BJ (cell line): Measurements from ENCODE around the gene ZNF605. TPM values are rescaled to one million over a fixed set of nuclear protein-coding genes. Genes with fewer than 3 reads are reported as not detected.
"Not testable (repeated sequence)": the region's sequence is repeated elsewhere in the genome, so short reads cannot be mapped to it uniquely, and the experiment has no call there.

Experiments used
- CTCF ChIA-PET: fragments of 350-600 bp; formaldehyde crosslinking; extraction: SDS; loops from one replicate; lab custom pipeline; 2021; ENCODE audit warnings: antibody characterized with exemption, inconsistent platforms; lab: Yijun Ruan, JAX
- POLR2A ChIA-PET: fragments of 300-600 bp; sonication (Branson Sonifier 250); formaldehyde crosslinking; extraction: SDS; loops from one replicate; lab custom pipeline; 2021; ENCODE audit warnings: antibody characterized with exemption; lab: Charles Lee
- DNase-seq: peaks from one replicate; pipeline ENCODE4 v3.0.0-alpha.2; 2011; ENCODE audit warnings: low read depth
- H3K27me3 ChIP-seq: 2 replicates; pipeline ENCODE4 v1.6.0; 2011; ENCODE audit warnings: low read length; ENCODE audit not compliant: control insufficient read depth, insufficient read depth
- H3K36me3 ChIP-seq: 2 replicates; pipeline ENCODE4 v1.5.1; 2011; ENCODE audit warnings: low read length; ENCODE audit not compliant: control insufficient read depth, insufficient read depth
- H3K4me3 ChIP-seq: 2 replicates; pipeline ENCODE4 v1.5.1; 2011; ENCODE audit warnings: low read depth, mild to moderate bottlenecking, control low read depth, low read length
- polyA minus RNA-seq: library from RNA; depleted of rRNA, polyadenylated mRNA; stranded (reverse); fragments of >200 nt; gene quantifications from 2 replicates; pipeline ENCODE4 v1.2.3, GENCODE V29; 2011; rRNA and poly(A)+ RNA removed
- polyA plus RNA-seq: library from polyadenylated mRNA; depleted of rRNA; stranded (reverse); fragments of >200 nt; gene quantifications from 2 replicates; pipeline ENCODE4 v1.2.3, GENCODE V29; 2011; rRNA removed
- TF ChIP-seq, protein P1 (sequence below): IDR thresholded peaks from 2 replicates; pipeline ENCODE4 v1.5.1; 2011; ENCODE audit warnings: low read depth, mild to moderate bottlenecking, control low read depth, inconsistent platforms, low read length, moderate library complexity; ENCODE audit not compliant: insufficient read depth

Gene ZNF605
- polyA plus RNA-seq = 4.7 and 8.7 TPM in 2 replicates
- polyA minus RNA-seq = 2.6 and 4.6 TPM in 2 replicates

DNA sequence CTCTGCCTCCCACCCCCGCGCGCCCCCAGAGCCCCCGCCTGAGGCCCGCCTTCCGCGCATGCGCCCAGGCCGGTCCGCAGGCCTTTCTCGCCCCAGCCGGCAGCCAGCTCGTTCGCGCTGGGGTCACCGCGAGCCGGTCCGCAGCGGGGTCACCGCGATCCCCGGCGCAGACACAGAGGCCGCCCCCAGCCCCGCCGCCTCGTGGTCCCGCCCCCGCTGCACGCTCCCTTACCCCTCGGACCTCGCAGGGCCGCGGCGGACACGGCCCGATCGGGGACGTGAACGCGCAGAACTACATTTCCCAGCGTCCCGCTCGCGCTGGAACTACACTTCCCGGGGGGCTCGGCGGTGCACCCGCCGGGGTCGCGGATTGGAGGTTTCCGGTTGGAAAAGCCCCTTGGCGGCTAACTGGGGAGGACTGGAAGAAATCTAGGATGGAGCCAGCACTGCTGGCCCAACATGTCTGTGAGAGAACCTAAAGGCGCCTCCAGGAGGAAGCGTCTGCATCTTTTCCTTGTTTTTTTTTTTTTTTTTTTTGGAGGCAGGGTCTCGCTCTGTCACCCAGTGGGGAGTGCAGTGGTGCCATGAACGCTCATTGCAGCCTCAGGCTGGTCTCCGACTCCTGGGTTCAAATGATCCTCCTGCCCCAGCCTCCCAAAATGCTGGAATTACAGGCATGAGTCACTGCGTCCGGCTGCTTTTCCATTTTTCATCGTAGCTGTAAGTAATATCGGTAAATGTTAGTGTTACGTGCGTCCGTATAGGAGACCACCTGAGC lies at the start of gene ZNF605:
Gene ZNF605 (minus strand): TSS at position 296 of the 778 bp plus-strand sequence. CDS start 10,671 bp downstream, outside the sequence.
- Histone ChIP-seq H3K27me3 (no peaks in the 10 kb centered on the region), H3K4me3 (peak within 1 kb of the TSS; percentile 75), H3K36me3 (no peaks in the 10 kb centered on the region)
- TF ChIP-seq, protein P1, sequence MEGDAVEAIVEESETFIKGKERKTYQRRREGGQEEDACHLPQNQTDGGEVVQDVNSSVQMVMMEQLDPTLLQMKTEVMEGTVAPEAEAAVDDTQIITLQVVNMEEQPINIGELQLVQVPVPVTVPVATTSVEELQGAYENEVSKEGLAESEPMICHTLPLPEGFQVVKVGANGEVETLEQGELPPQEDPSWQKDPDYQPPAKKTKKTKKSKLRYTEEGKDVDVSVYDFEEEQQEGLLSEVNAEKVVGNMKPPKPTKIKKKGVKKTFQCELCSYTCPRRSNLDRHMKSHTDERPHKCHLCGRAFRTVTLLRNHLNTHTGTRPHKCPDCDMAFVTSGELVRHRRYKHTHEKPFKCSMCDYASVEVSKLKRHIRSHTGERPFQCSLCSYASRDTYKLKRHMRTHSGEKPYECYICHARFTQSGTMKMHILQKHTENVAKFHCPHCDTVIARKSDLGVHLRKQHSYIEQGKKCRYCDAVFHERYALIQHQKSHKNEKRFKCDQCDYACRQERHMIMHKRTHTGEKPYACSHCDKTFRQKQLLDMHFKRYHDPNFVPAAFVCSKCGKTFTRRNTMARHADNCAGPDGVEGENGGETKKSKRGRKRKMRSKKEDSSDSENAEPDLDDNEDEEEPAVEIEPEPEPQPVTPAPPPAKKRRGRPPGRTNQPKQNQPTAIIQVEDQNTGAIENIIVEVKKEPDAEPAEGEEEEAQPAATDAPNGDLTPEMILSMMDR = no peak
- ChIA-PET POLR2A (interaction anchor here (0.6 to 1.1 kb wide), 3 partner anchors 81 to 174 kb away, joined by 4 to 10 read pairs (median 6); partner anchors contain the start of genes ZNF10, ZNF84 and ZNF891), CTCF (no interaction called here)
- peak; percentile 31 for DNase-seq

DNA sequence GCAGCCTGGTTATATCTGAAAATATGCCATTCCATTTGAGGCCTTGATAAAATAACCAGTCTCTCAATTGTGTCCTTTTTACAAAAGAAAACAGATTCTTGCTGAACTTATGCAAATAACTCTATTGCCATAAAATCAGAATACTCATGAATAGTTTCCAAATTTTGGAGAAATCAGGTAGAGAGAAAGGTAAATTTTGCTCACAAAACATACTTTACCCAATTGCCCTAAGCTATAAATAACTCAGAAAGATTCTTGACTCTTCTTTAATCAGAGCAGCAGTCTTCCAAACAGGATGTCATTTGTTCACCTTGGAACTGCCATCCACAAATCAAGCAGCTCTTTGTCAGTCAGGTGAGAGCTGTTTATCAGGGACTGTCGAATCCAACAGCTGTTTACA lies 42.6 kb upstream of the ZNF605 start:
- Histone ChIP-seq H3K4me3 (no peak overlapping the region), H3K36me3 (peaks cover 1% of the 10 kb centered on the region; the same call in 1 of the 2 replicates), H3K27me3 (no peaks in the 10 kb centered on the region)
- TF ChIP-seq, protein P1 = no peak
- ChIA-PET CTCF (interaction anchor here (0.8 kb wide), 1 partner anchor 11 kb away, joined by 3 read pairs; no protein-coding TSS in a partner anchor), POLR2A (no interaction called here)
- DNase-seq = no peak

DNA sequence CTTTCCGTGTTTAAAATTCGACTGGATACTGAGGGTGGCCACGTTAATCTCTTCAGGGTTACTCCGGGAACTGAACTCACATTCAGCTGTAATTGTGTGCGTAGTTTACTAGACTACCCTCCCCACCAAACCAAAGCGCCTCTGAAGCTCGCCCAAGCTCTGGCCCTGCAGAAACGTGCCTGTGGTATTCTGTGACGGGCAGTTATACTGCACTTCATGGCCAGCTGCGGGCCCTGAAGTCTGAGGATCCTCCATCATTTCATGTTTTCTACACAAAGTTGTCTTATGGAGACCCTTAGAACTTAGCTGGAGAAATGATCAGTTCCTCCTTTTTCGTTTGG lies 30.7 kb upstream of the ZNF605 start:
- no peak for DNase-seq
- no peaks in the 10 kb centered on the region for H3K27me3 ChIP-seq
- H3K4me3 ChIP-seq = peak overlapping the region; percentile 72
- ChIA-PET POLR2A (no interaction called here), CTCF (interaction anchor here (0.9 kb wide), 1 partner anchor 20 kb away, joined by 3 read pairs; no protein-coding TSS in a partner anchor)
- TF ChIP-seq, protein P1 = no peak
- H3K36me3 ChIP-seq = peaks cover 2% of the 10 kb centered on the region; the same call in 1 of the 2 replicates

- TF ChIP-seq, protein P1 = no peak
- Histone ChIP-seq H3K36me3 (0 out of 2 replicates have a peak, but pooled peaks cover 2% of the 10 kb centered on the region), H3K27me3 (no peaks in the 10 kb centered on the region), H3K4me3 (peak within 1 kb of the TSS; percentile 72)
- peak; percentile 59 for DNase-seq
- ChIA-PET CTCF (interaction anchor here (0.6 to 0.9 kb wide), 2 partner anchors 21 to 757 kb away, joined by 3 read pairs; no protein-coding TSS in a partner anchor), POLR2A (no interaction called here)
These were observed 30.1 kb upstream of the ZNF605 start, which contains the start of gene ZNF26 for GRCh38 chr12:132986001-132986884. TSS of gene ZNF26 (plus strand) at chr12:132986367. CDS start at chr12:132986841, 474 bp downstream.

DNA sequence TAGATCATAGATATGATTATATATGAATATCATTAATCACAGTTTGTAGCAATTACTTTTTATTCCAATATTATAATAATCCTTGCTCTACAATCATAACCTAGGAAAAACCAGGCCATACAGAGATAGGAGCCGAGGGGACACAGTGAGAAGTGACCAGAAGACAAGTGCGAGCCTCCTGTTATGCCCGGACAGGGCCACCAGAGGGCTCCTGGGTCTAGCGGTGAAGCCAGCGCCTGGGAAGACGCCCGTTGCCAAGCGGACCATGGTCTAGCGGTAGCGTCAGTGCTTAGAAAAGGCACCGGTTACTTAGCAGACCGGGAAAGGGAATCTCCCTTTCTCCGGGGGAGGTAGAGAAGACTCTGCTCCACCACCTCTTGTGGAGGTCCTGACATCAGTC lies 20.8 kb upstream of the ZNF605 start:
- TF ChIP-seq, protein P1 = peak; percentile 18; the same call in 1 of the 2 replicates
- H3K36me3 ChIP-seq, H3K27me3 ChIP-seq, H3K4me3 ChIP-seq, POLR2A ChIA-PET, DNase-seq, CTCF ChIA-PET: not testable (repeated sequence)
